SK-N-MC (cell line): ENCODE results near the gene SCLT1.

Experiments used
- EZH2 ChIP-seq: fragments of 200-600 bp; sonication (generic); IDR thresholded peaks from one replicate; pipeline ENCODE4 v1.6.1; 2017; ENCODE audit warnings: antibody characterized with exemption
- POLR2AphosphoS5 ChIP-seq: IDR thresholded peaks from 2 replicates; pipeline ENCODE4 v1.6.1; 2012; ENCODE audit warnings: mild to moderate bottlenecking, low read depth, low read length, borderline replicate concordance

GRCh38 chr4:128841402-128841801, 251.9 kb downstream of the SCLT1 start:
- TF ChIP-seq EZH2 = no peak
- no peak for TF ChIP-seq POLR2AphosphoS5
